HG03565 (cell line): ENCODE measurements around the gene CUL2.
"Not testable (repeated sequence)": the region's sequence is repeated elsewhere in the genome, so short reads cannot be mapped to it uniquely, and the experiment has no call there.

ENCODE experiments used
- ATAC-seq: cut with Tn5 transposase; IDR thresholded peaks from one replicate; pipeline ENCODE4 v1.9.1; 2021; ENCODE audit warnings: mild to moderate bottlenecking, moderate library complexity; ENCODE audit not compliant: unreplicated experiment

The CUL2 gene

DNA sequence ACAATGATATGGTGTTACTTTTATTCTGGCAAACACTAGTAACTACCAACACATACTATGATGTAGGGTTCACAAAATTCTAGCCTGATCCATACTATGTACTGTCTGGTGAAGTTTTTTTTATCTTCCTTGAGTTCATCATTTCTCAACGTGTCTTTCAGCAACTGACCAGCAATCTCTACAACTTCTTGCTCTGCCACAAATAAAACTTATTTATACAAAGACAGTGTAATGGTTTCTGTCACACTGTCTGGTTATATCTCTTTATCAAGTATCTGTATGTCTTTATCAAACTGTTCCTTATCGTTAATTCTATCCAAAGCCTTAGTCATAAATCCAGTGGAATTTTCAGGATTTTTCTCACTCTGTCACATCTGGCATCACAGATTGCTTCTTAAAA lies 69.7 kb downstream of the CUL2 start:
- no peak for ATAC-seq

DNA sequence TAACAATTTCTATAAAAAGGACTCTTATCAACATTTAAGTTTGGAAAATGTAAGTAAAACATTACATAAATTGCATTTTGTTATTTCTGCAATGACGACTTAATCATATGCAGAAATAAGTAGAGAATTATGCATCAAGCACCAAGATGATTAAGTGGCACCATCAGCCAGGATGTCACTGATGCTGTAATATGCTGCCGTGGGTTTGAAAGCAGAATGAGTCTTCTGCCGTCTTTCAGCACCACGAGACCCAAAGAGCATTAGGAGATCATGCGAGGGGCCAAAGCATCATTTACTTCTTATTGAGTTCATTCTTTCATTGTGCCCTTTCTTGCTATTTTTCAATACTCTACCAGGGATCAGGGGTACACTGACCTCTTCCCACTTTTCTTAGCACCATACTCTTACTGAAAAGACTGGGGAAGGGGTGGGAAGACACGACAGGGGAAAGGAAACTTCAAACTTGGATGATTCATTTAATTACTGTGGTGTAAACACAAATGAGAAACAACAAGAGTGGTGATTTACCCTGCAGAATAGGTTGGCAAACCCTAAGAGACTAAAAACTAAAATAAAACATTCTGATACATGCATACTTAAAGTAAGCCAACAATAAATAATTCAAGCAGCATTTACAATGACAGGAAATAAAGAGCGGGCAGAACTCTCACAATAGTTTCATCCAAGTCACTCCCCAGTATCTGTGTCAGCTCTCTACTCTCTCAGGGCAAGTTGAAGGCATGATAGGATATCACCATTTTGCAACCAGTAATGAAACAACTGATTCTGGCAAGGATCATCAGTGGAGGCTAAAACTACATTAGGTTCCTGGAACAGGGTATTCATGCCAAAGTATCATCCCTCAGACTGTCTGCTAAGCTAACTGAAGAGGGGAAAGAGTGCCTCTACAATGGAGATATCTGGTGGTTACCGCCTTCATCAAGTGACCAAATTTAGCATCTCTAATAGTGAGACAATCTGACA lies 70.8 kb downstream of the CUL2 start:
- ATAC-seq: no peak

DNA sequence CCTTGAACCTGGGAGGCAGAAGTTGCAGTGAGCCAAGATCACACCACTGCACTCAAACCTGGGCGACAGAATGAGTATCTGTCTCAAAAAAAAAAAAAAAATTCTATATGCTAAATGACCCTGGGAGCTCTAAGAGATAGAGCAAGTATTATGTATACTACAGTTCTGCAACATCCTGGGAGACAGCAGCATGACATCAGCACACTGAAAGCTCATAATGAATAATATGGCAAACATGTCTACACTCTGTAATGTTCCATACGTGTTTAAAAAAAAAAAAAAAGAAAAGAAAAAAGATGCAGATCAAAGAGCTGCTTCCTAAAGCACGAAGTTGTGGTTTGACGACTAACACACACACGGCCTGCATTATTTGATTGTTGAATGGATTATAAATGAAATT lies 72.5 kb downstream of the CUL2 start:
- ATAC-seq: no peak

DNA sequence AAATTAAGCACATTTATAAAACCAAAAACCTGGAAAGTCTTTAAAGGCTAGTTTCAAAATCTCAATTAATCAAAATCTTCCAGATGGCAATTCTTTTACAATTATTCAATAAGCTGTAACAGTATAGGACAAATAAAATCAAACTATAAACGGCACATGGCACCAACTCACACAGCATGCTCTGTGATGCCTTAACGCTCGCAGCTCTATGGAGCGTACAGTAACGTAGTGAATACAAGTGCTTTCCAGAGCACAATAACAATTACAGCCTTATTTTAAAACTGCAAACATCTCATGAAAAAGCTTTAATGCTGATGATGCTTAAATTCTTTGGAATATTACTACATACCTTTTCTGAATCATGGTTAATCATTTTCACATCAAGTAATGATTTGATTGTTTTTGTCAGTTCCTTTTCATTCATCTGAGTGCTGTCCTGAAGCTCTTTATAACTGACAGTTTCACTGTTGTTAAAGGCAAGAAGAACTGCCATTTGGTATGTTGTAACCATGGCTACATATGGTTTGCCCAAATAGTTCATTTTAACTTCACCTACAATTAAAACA lies 74.2 kb downstream of the CUL2 start:
- no peak for ATAC-seq

DNA sequence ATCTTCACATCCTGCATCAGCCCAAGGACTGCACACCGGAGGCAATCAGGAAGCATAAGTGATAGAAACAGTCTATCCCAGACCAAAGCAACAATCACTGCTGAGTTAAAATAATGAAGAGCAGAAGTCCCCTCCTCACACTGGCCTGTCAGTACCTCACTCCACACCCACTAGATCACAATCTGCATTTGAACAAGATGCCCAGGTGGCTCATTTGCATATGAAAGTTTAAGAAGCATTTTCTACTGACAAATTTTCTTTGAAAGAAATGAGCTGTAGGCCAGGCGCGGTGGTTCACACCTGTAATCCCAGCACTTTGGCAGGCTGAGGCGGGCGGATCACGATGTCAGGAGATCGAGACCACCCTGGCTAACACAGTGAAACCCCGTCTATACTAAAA lies 77.4 kb downstream of the CUL2 start:
- no peak for ATAC-seq

DNA sequence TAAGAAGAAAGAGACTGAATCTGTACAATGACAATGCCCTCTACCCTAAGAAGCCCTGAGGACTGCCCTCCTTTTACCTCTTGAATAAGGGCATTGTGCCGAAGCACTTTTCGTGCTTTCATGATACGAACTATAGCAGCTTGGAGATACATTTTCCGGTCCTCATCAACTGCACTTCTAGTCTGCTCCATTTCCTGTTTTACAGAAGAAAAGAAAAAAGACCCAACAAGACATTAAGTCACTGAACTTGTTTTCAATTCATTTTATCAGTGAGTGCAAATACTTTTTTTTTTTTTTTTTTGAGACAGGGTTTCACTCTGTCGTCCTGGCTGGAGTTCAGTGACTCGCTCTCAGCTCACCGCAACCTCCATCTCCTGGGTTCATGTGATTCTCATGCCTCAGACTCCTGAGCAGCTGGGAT lies 78.4 kb downstream of the CUL2 start:
- ATAC-seq: no peak

DNA sequence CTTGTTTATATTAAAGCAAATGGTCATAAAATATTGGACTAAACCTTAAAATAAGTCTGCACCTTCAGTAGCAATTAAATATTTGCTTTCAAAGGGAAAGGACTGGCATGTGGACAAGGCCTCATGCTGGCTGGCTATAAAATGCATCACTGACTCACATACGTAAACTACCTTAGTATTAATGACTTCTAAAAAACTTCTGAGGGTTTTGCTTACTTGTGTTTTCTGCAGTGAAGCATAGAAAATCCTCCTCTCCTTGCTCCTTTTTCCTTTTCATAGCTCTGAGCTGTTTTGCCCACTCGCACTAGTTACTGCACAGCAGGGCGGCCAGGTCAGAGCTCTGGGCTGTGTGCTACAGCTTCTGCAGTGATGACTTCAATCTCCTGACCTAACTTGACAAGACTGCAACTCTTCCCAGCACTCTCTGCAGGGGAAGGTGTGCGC lies 82.3 kb downstream of the CUL2 start:
- no peak for ATAC-seq

DNA sequence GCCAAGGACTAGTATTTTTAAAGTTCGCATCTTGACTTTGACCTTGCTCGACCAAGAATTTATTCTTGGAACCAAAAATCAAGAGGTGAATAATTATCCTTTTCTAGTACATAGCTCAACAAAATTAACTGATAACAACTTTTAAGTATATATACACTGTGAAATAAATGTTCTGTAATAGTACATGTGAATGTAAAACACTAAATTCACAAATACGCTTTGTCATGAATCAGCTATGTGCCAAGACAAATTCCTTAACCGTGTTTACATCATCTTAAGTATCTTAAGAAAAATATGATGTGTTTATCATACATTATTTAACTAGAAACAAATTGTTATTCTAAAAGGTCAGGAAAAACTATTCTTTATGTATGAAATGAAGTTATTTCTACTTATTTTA lies 83.3 kb downstream of the CUL2 start:
- no peak for ATAC-seq

DNA sequence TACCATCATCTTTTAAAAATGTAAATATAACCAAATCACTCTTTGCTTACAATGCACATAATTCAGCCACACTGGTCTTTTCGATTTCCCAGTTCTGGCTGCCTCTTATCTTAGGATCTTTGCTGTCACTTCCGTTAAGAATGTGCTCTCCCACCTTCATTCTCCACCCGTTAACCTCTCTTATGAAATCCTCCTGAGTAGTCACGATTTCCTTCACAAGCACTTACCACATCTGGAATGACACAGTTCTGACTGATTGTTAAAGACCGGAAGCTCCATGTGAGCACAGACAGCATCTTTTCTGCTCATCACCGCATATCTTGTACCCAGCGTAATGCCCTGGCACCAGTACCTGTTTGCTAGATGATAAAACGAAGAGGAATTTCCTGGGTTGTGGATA lies 84.3 kb downstream of the CUL2 start:
- ATAC-seq: no peak

DNA sequence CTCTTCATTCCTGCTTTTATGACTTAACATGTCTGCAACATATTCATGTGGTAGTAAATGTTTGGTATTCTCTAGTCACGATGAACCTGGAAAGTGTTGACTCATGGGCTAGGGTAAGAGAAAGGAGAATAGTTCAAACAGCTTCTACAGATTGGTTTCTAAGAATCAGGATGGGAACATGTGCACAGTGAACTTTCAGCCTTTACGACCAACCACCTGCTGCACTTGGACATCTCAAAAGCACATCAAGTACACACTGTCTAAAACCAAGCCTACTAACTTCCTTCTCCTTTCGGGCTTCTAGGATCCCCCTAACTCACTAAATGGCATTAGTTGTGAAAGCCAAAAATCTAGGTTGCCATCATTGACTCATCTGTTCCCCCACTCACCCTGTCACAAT lies 85.5 kb downstream of the CUL2 start:
- no peak for ATAC-seq

DNA sequence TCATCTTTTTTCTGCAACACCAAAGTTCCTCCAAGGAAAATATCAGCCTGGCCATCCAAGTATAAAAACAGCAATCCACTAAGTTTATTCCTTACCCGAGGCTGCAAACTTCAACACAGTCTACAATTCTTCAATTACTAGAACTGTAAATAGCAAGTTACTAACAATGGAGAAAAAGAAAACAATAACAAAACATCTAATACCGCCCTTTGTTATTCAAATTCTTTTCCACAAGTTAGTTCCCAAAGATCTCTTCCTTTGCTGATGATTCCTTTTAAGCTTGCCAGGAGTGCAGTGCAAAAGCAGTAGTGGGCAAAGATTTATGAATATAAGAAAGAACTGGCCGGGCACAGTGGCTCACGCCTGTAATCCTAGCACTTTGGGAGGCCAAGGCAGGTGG lies 86.2 kb downstream of the CUL2 start:
- ATAC-seq: no peak

DNA sequence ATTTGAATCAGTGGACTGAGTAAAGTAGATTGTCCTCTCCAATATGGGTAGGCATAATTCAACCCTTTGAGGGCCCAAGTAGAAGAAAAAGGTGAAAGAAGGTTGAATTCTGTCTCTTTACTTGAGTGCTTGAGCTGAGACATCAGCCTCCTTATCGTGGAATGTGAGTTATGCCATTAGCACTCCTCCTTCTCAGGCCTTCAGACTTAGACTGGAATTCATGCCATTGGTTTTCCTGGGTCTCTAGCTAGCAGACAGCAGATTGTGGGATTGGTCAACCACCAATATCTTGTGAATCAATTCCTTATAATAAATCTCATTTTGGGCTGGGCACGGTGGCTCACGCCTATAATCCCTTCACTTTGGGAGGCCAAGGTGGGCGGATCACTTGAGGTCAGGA lies 89.2 kb downstream of the CUL2 start:
- ATAC-seq: no peak

DNA sequence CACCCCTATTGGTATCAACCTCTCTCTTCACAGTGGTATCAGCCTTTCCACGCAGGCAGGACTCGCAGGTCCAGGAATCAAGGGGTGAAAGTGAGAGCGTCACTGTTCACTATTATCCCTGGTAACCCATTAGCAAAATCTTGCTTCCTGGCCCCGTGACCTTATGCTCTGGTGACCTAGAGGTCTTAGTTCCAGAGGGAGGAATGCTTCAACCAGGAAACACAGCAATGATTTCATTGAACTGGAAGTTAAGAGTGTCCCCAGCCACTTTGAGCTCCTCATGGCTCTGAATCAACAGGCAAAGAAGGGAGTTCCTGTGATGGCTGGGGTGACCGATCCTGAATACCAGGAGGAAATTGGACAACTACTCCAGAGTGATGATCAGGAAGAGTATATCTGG lies 90.6 kb downstream of the CUL2 start:
- no peak for ATAC-seq

DNA sequence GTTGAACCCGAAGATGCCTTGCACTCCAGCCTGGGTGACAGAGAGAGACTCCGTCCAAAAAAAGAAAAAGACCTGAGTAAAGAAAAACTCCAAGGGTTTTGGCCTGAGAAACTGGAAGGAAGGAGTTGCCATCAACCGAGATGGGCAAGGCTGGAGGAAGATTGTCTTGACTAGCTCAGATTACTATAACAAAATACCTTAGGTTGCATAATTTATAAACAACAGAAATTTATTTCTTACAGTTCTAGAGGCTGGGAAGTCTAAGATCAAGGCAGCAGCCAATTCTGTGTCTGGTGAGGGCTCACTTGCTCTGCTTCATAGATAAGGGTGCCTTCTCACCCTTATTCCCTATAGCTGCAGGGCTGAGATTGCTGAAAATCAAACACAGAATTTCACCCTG lies 91.2 kb downstream of the CUL2 start:
- ATAC-seq: no peak

DNA sequence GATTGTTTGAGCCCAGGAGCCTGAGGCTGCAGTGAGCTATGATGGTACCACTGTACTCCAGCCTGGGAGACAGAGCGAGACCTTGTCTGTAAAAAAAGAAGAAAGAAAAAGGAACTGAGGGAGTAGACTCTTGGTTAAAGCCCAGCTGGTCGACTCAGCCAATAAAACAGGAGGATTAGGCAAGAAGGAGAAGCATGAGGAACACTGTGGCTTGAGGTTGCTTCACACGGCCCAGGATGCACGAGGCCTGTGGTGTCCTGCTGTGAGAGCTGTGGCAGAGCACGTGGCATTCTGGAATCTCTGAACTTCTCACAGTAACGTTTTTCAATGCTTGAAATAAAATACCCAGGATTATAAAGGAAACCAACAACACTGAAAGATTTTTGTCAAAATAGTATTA lies 93.3 kb downstream of the CUL2 start:
- ATAC-seq: no peak

DNA sequence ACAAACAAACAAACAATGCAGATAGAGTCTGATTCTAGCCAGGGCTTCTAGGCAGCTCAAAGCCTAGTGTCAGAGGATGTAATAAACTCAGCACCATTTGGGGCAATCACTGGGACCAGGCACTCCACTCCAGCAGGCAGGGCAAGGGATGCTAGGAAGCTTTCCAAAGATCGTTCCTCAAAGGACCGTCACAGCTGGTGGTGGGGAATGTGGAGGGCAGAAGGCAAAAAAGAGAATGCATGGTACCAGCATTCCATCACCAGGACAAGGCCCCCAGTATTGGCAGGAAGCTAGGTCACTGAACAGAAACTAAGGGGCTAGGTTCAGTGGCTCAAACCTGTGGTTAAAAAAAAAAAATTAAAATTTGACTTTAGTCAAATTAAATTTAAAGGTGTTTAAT lies 94.2 kb downstream of the CUL2 start:
- no peak for ATAC-seq

DNA sequence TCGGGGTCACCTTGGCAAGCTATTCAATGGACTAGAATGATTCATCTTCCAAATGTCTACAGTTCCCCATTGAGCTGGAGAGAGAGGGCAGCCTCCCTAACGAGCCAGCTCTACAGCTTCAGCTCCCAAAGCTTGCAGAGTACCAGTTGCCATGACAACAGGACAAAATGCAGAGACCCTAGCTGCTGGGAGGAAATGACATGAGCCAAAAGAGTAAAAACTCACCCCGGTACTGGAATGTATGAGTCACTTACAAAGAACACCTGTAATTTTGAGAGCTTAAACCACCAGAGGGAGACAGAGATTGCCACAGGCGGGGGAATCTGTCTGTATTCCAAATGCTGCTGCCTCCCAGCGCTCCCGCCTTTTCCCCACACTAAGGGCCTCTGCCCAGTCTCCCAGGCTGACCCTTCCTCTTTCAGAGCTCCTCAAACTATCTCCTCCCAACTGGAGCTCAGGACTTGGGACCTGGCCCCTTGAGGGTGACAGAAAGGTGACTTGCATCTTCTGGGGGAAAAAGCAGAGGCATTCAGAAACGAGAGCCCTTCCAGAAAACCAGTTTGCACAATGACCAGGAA lies 95.5 kb downstream of the CUL2 start:
- ATAC-seq: peak; percentile 91

DNA sequence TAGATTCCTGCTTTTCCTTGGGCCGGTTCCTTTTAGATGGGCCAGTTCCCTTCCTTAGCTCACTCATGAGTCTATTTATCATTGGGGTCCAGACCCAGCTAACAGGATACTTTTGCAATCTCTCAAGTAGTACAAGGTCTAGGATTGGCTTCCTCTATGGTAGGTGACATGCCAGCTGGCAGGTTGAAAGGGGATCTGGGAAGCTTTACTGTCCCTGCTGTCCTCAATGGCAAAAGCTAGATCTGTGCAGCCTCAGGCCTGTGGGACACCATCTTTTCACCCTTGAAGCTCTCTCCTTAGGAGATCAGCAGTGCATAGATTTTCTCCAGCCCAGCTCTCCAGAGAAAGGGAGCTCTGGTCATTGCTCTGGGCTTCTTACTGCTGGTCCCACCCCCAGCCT lies 96.4 kb downstream of the CUL2 start:
- ATAC-seq: no peak

DNA sequence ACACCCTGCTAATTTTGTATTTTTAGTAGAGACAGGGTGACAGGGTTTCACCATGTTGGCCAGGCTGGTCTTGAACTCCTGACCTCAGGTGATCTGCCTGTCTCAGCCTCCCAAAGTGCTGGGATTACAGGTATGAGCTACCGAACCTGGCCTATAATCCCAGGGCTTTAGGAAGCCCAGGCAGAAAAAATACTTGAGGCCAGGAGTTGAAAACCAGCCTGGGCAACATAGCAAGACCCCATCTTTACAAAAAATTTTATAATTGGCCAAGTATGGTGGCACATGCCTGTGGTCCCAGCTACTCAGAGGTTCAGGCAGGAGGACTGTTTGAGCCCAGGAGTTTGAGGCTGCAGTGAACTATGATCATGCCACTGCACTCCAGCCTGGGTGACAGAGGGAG lies 99.0 kb downstream of the CUL2 start:
- ATAC-seq: not testable (repeated sequence)

DNA sequence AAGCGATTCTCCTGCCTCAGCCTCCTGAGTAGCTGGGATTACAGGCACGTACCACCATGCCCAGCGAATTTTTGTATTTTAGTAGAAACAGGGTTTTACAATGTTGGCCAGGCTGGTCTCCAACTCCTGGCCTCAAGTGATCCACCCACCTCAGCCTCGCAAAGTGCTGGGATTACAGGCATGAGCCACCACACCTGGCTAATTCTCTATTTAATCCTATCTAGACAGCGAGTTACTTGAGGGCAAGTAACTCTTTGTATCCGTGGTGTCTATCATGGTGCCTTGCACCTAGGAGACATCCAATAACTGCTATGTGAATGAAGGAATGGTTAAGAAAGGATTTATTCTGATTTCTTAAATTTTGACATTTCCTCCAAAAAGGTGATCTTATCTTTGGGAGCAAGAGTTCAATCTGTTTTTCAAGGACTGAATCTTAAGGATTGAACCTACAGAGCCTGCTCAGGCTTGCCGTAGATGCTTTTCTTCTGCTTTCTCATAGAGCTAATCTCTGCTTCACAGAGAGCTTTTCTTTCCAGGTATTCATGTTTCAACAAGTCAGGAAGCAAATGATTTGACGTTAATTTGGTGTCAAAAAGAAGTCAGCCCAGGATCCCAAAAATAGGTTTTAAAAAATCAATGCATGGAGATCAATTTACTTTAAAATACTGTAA lies 101.6 kb downstream of the CUL2 start:
- ATAC-seq: no peak

DNA sequence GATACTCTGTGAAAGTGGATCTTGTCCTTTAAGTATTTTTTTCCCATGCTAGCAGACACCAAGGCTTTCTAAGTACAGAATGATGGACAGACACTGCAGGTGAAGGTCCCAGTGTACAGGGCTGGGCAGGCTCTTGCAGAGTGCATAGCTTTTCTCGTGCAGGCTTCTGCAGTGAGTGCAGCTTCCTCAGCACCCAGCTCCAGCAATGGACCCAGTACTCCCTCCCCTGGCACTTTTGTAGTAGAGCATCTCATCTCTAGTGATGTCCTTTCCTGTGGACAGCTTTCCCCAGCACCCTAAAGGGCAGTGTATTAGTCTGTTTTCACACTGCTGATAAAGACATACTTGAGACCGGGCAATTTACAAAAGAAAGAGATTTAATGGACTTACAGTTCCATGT lies 104.3 kb downstream of the CUL2 start:
- ATAC-seq: no peak

DNA sequence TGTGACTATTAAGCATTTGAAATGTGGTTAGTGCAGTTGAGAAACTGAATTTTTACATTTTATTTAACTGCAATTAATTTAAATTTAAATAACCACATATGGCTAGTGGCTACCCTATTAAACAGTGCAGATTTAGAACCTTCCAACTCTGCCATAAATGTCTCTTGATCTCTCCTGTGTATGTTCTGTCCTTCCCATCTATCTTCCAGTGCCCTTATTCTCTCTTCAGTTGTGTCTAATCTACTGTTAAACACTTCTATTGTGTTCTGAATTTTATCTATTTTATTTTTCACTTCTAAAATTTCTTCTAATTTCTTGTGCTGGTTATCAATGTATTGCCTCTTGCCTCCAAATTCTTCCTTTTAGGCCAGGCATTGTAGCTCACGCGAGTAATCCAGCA lies 105.0 kb downstream of the CUL2 start:
- no peak for ATAC-seq
